SU-DHL-6 (cell line): ENCODE results near the gene PAGE2.

ENCODE experiments used
- H2AFZ ChIP-seq: fragments of 200-600 bp; sonication (generic); 2 replicates; pipeline ENCODE4 v1.6.1; 2014; ENCODE audit warnings: low read depth, mild to moderate bottlenecking, moderate library complexity, mixed read lengths, antibody characterized with exemption, low read length; ENCODE audit not compliant: severe bottlenecking
- H3F3A ChIP-seq: fragments of 200-600 bp; shearing (Covaris generic); 2 replicates; pipeline ENCODE4 v1.6.0; 2016; ENCODE audit warnings: antibody characterized with exemption, mild to moderate bottlenecking; ENCODE audit not compliant: insufficient read depth
- H3K27ac ChIP-seq: fragments of 200-600 bp; sonication (generic); 2 replicates; pipeline ENCODE4 v1.5.1; 2016; ENCODE audit warnings: low read depth, mild to moderate bottlenecking, low read length, moderate library complexity, mixed read lengths
- H3K27me3 ChIP-seq: fragments of 200-600 bp; sonication (generic), shearing (Covaris generic); 2 replicates; pipeline ENCODE4 v1.6.0; 2014; ENCODE audit warnings: mild to moderate bottlenecking, low read length
- H3K36me3 ChIP-seq: fragments of 200-600 bp; sonication (generic); 2 replicates; pipeline ENCODE4 v1.6.1; 2014; ENCODE audit warnings: mild to moderate bottlenecking, low read length, mixed read lengths
- H3K4me2 ChIP-seq: fragments of 300-600, 200-600 bp; shearing (Covaris generic), sonication (generic); 2 replicates; pipeline ENCODE4 v1.6.0; 2014; ENCODE audit warnings: low read length, low read depth, mild to moderate bottlenecking; ENCODE audit not compliant: poor library complexity, severe bottlenecking
- H3K4me3 ChIP-seq: fragments of 200-600 bp; sonication (generic); 2 replicates; pipeline ENCODE4 v1.5.1; 2014; ENCODE audit warnings: antibody characterized with exemption, low read length, mild to moderate bottlenecking, mixed read lengths; ENCODE audit not compliant: insufficient read depth, poor library complexity, severe bottlenecking
- H3K79me2 ChIP-seq: fragments of 200-600 bp; sonication (generic); 2 replicates; pipeline ENCODE4 v1.6.1; 2014; ENCODE audit warnings: mild to moderate bottlenecking, low read length, moderate library complexity; ENCODE audit not compliant: insufficient read depth
- H3K9ac ChIP-seq: fragments of 200-600 bp; sonication (generic); 2 replicates; pipeline ENCODE4 v1.7.0; 2014; ENCODE audit warnings: mild to moderate bottlenecking, low read length
- H3K9me2 ChIP-seq: fragments of 200-600 bp; sonication (generic); replicated peaks from 2 replicates; pipeline ENCODE4 v1.6.1; 2014; ENCODE audit warnings: low read length; ENCODE audit not compliant: insufficient read depth
- H3K9me3 ChIP-seq: fragments of 200-600 bp; sonication (generic); 2 replicates; pipeline ENCODE4 v1.6.1; 2014; ENCODE audit warnings: low read length, mixed read lengths; ENCODE audit not compliant: insufficient read depth
- H4K20me1 ChIP-seq: fragments of 200-600 bp; sonication (generic); 2 replicates; pipeline ENCODE4 v1.6.1; 2014; ENCODE audit warnings: low read depth, mild to moderate bottlenecking, antibody characterized with exemption, low read length, moderate library complexity, mixed read lengths
- EZH2phosphoT487 ChIP-seq: fragments of 200-600 bp; sonication (generic), shearing (Covaris generic); conservative IDR thresholded peaks from 2 replicates; pipeline ENCODE4 v1.6.1; 2018; ENCODE audit warnings: mild to moderate bottlenecking, antibody characterized with exemption, low read length, moderate library complexity, mixed read lengths
- TF ChIP-seq, protein P1 (sequence below): fragments of 200-600 bp; sonication (generic); IDR thresholded peaks from one replicate; pipeline ENCODE4 v1.5.1; 2017; ENCODE audit warnings: antibody characterized with exemption, mild to moderate bottlenecking, low read length, moderate library complexity; ENCODE audit not compliant: insufficient read depth, poor library complexity, severe bottlenecking

Gene PAGE2

DNA sequence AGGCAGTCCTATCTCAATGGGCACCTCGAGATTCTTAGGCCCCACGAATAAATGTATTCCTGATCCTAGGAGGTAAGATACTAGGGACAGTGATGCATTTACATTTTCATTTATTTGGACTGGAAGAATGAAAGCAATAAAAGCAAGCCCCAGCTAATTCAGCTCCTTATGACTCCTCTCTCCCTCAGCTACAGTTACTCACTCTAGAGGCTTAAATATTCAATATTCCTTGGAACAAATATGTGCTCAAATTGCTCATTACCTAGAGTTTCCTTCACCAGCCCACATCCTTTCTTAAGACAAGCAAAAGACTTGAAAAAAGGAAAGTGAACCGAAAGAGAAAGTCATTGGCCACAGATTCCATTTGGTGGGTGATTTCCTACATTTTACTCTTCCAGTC is 13.9 kb downstream of the PAGE2 start:
- TF ChIP-seq, protein P1, sequence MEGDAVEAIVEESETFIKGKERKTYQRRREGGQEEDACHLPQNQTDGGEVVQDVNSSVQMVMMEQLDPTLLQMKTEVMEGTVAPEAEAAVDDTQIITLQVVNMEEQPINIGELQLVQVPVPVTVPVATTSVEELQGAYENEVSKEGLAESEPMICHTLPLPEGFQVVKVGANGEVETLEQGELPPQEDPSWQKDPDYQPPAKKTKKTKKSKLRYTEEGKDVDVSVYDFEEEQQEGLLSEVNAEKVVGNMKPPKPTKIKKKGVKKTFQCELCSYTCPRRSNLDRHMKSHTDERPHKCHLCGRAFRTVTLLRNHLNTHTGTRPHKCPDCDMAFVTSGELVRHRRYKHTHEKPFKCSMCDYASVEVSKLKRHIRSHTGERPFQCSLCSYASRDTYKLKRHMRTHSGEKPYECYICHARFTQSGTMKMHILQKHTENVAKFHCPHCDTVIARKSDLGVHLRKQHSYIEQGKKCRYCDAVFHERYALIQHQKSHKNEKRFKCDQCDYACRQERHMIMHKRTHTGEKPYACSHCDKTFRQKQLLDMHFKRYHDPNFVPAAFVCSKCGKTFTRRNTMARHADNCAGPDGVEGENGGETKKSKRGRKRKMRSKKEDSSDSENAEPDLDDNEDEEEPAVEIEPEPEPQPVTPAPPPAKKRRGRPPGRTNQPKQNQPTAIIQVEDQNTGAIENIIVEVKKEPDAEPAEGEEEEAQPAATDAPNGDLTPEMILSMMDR, result no peak
- TF ChIP-seq EZH2phosphoT487, result no peak
- H3F3A ChIP-seq, result no peaks in the 10 kb centered on the region
- no peak overlapping the region for H2AFZ ChIP-seq
- H3K9me2 ChIP-seq, result no peaks in the 10 kb centered on the region
- no peaks in the 10 kb centered on the region for H3K36me3 ChIP-seq
- no peak overlapping the region for H3K9ac ChIP-seq
- no peaks in the 10 kb centered on the region for H4K20me1 ChIP-seq
- no peak overlapping the region for H3K4me3 ChIP-seq
- H3K79me2 ChIP-seq, result no peaks in the 10 kb centered on the region
- no peaks in the 10 kb centered on the region for H3K27me3 ChIP-seq
- H3K27ac ChIP-seq, result no peak overlapping the region
- H3K9me3 ChIP-seq, result no peaks in the 10 kb centered on the region
- no peak overlapping the region for H3K4me2 ChIP-seq

DNA sequence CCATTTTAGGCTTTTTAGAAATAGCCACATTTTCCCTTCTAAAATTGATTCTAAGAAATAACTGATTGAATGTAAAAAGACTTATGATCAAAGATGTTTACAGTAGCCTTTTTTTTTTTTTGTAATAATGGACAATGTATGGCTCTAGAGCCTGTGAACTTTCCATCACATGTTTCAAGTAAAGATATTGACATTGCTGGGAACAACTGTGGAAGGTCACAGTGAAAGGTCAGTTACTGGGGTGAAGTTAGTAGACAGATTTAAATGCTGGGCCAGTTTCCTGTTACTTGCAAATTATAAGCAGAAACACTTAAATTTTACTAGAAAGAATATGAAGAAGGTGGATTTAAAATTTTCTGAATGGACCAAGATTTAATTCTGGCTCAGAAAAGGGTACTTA is 18.4 kb downstream of the PAGE2 start:
- Histone ChIP-seq H3K9me3 (no peaks in the 10 kb centered on the region), H3K27ac (no peak overlapping the region), H3K79me2 (no peaks in the 10 kb centered on the region), H3K27me3 (no peaks in the 10 kb centered on the region), H3K9me2 (no peaks in the 10 kb centered on the region), H2AFZ (no peak overlapping the region), H3F3A (no peaks in the 10 kb centered on the region), H4K20me1 (no peaks in the 10 kb centered on the region), H3K4me3 (no peak overlapping the region), H3K4me2 (no peak overlapping the region), H3K36me3 (no peaks in the 10 kb centered on the region), H3K9ac (no peak overlapping the region)
- TF ChIP-seq, protein P1, result no peak
- TF ChIP-seq EZH2phosphoT487, result no peak

DNA sequence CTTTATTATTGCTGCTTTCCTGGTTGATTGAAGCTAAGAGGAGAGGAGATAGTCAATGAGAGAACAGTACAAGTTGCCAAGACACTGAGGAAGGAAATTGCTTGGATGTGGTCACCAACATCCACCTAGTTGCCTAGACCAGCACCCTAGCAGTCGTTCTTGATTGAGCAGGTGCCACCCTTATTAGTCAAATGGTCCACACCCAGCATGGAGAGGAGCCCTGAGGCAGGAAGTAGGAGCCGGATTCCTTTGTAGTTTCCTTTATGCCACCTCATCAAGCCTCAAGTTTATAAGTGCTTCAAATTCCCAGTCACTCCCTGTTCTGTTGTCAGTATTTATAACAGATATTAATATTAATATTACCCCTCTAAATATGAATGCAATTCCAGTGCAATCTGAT is 19.1 kb downstream of the PAGE2 start:
- Histone ChIP-seq H3K36me3 (no peaks in the 10 kb centered on the region), H3K4me2 (no peak overlapping the region), H3K27ac (no peak overlapping the region), H3K9ac (no peak overlapping the region), H3K4me3 (no peak overlapping the region), H3F3A (no peaks in the 10 kb centered on the region), H2AFZ (no peak overlapping the region), H3K79me2 (no peaks in the 10 kb centered on the region), H3K9me3 (no peaks in the 10 kb centered on the region), H4K20me1 (no peaks in the 10 kb centered on the region), H3K9me2 (no peaks in the 10 kb centered on the region), H3K27me3 (no peaks in the 10 kb centered on the region)
- TF ChIP-seq, protein P1, result no peak
- no peak for TF ChIP-seq EZH2phosphoT487

DNA sequence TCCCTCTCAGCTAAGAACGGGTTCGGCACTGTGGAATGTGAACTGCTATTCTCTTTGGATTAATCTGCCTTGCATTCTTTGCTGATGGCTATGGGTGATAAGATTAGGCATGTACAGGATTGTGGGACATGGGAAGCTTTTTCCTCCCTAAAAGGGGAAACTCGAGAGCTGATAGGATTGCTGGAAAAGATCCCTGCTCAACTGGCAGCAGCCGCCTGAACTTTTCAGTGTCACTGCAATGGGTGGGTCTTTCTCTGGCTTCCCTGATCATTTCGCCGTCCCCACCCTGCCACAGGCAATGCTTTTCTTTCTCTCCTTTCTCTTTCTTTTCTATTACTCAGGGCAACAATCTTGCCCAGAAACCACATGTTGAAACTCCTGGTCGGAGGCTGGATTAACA is 20.5 kb downstream of the PAGE2 start:
- TF ChIP-seq EZH2phosphoT487, result no peak
- TF ChIP-seq, protein P1, result no peak
- no peaks in the 10 kb centered on the region for H3F3A ChIP-seq
- no peaks in the 10 kb centered on the region for H3K9me3 ChIP-seq
- no peaks in the 10 kb centered on the region for H4K20me1 ChIP-seq
- no peak overlapping the region for H3K9ac ChIP-seq
- H3K27me3 ChIP-seq, result no peaks in the 10 kb centered on the region
- no peaks in the 10 kb centered on the region for H3K9me2 ChIP-seq
- H3K27ac ChIP-seq, result no peak overlapping the region
- no peaks in the 10 kb centered on the region for H3K36me3 ChIP-seq
- H3K4me2 ChIP-seq, result no peak overlapping the region
- no peaks in the 10 kb centered on the region for H3K79me2 ChIP-seq
- H3K4me3 ChIP-seq, result no peak overlapping the region
- H2AFZ ChIP-seq, result no peak overlapping the region
